Caki2 (cell line): ENCODE data around the gene CD9. TPM values are rescaled to one million over a fixed set of nuclear protein-coding genes. Genes with fewer than 3 reads are reported as not detected.

Source experiments
- DNase-seq: peaks from one replicate; pipeline ENCODE4 v3.0.0-alpha.2; 2015; ENCODE audit warnings: low read depth
- in situ Hi-C: cut with HindIII; loops from 2 replicates; pipeline ENCODE4 v1.10.0; 2016; ENCODE audit warnings: low sequenced_read_pairs, low pct_unique_long_range_greater_than_20kb, mixed read lengths
- total RNA-seq: library from RNA; depleted of rRNA; stranded (reverse); fragments of >200 nt; shearing (Covaris generic); gene quantifications from 2 replicates; pipeline ENCODE4 v1.2.3, GENCODE V29; 2014; ENCODE audit warnings: low replicate concordance; rRNA removed

The CD9 gene
- total RNA-seq, 1 experiment from 2014 or later, result 64.2 TPM

DNA sequence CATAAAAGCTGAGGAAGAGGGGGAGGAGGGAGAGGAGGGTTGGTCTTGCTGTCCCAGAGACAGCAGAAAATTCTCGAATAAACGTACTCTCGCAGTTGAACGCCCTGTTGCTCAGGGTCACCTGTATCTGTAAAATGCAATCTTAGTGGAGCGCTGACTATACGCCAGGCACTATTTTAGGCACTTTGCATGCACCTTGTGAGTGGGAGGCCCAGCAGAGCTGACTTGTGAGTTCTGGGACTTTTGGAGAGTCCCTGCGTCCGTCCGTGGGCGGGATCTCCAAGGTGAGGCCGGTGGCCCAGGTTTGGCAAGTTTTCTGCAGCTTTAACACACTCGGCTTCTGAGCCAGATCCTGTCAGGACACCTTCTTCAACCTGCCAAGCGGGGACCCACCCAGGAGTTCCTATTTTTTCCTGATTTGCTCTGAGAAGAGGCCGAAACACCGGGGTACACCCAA, 77.8 kb downstream of the CD9 start:
- in situ Hi-C loops, result no loop called here
- DNase-seq, result no peak

DNA sequence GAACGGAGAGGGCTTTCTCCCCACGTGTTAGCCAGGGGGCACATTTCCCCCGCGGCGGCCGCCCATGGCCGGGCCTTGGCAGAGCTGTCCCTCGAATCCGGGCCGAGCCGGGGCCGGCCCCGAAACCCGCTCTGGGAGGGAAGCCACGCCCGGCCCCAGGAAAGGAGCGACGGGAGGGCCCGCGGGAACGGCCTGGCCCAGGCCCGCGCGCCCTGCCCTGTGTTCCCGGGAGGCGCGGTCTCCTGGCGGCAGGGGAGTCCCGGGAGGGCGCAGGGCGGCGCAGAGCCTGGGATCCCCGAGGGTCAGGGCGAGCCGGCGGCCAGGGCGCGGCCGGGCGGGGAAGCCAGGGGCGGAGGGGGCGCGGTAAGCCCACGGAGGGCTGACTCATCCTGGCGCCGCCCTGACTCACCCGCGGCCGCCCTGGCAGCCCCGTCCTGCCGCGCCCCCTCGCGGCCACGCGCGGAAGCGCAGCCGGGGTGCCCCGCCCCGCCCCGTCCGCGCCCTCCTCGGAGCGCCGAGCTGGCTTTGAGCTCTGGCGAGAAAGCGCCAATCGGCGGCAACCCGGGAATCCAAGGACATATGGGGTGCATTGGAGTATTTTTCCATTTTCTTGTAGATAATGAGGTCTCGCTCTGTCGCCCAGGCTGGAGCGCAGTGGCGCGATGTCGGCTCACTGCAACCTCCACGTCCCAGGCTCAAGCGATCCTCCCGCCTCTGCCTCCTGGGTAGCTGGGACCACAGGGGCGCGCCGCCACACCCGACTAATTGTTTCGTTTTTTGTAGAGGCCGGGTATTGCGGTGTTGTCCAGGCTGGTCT, 78.4 kb downstream of the CD9 start:
- peak; percentile 85 for DNase-seq
- in situ Hi-C loops, result no loop called here

DNA sequence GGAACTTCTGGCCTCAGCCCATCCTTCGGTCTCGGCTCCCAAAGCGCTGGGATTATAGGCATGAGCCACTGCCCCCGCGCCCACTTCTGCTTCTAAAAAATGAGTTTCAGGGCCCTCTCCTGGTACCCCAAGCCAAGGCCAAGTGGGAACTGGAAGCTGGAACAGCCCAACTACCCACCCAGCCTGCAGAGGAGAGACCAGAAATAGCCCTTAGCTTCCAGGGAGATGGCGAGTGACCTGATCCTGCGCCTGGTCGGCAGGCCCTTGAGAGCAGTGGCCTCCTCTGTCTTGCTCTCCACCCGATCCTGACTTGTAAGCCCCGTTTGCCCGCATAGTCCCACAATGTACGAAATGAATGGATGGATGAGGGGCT, 79.0 kb downstream of the CD9 start:
- in situ Hi-C loops, result no loop called here

DNA sequence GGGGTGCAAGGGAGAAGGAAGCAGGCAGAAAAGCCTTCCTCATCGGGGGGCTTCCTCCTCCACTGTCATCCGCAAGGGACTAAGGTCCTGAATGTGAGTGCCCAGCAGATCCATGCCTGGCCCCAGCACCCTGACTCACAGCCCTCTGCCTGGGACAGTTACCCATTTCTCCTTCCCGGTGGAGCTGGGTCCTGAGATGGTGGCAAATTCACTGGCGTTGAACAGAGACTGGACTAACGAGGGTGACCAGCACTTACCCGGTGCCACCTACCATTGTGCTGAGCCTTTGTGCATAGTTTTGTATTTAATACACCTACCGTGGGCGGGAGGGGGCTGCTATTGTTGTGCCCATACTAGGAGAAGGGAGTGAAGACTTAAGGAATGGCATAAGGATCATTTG, 79.4 kb downstream of the CD9 start:
- in situ Hi-C loops, result no loop called here
- no peak for DNase-seq

More for the DNA sequence above, 79.0 kb downstream of the CD9 start:
- DNase-seq, result no peak

DNA sequence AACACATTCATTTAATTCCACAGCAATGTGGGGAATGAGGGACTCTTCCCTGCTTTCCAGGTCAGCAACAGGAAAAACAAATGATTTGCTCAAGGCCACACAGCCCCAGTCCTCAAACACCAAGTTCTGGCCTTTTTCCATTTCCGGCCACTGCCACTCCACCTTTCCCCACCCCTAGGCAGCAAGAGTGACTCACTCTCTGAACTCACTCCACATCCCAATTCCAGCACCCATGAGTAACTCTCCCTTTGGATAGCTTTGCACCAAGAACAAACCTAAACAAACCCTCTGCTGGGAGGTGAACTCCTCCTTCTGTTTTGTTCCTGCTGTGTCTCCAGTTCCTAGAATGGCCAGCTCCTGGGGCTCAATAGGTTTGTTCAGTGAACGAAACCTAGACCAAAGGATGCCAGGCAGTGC, 79.9 kb downstream of the CD9 start:
- in situ Hi-C loops, result no loop called here
- DNase-seq, result peak; percentile 78

DNA sequence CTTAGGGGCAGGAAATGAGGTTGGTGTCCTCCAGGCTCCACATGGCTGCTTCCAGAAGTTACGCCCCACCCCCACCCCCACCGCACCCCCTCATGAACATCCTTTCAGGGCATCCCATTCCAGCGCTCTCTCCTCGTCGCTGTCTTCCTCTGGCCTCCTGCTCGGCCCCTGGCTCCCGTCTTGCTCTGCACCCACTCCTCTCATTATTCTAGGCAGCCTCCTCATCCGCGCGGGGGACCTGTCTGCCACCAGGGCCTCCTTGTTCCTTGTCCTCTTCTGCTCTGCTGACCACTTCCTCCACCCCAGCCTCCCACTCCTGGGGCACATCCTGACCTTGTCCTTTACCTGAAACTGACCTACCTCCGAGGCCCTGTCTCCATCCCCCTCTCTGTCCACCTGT, 80.5 kb downstream of the CD9 start:
- no peak for DNase-seq
- in situ Hi-C loops, result no loop called here

DNA sequence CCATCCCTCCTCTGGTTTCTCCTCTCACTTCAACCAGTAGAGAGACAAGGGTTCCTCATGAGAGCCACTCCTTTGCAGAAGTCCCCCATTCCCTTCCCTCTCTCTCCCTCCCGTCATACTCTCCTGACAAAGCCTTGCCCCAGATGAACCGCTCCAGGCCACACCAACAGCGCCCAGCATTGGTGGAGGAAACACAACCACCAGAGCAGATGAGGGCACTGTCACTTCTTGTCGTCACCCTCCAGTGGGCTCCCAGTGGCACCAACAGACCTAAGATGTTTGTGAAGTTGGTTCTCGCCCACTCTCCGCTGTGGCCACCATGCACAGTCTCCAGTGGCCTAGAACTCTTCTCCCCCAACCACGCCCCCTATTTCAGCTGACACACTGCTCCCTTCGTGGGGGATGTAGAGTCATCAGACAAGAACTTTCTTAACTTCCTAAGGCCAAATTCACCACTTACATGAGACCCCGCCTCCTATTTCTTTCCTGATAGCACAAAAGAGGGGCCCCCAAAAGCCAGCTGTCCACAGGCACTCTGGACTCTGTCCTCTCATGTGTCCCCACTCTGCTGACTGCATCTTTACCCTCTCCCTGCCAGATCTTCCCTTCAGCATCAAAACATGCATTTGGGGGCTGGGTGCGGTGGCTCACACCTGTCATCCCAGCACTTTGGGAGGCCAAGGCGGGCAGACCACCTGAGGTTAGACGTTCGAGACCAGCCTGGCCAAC, 81.0 kb downstream of the CD9 start:
- no peak for DNase-seq
- in situ Hi-C loops, result no loop called here

DNA sequence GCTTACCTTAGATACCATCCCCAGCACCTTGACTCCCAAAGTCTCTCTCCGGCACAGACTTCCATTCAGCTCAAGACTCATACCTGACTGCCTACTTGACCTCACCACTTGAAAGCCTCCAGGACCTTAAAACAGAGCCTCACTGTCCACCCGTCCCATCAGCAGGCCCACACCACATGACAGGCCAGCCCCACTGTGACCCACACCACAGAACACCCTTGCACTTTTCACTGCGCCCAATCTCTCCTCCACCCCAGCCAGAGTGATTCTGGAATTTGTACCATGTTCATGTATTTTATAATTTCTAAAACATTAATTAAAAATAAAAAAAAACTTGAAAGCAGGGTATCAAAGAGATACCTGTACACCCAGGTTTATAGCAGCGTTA, 82.2 kb downstream of the CD9 start:
- in situ Hi-C loops, result no loop called here
- no peak for DNase-seq

DNA sequence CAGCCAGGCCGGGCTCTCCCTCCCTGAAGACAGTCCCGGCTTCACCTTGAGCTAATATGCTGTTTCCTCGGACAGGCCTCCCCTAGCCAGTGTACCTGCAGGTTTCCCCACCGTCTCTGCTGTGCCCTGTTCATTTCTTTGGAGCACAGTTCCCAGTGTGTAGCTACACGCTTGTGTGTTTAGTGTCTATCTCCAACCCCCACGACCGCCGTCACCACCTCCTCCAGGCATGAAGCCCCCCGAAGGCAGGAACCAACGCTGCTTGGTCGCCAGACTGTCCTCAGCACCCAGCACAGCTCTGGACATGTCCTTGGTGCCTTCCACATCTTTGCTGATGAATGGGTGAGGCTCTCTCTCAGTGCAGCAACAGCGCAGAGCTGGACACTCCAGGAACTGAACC, 84.1 kb downstream of the CD9 start:
- in situ Hi-C loops, result no loop called here
- DNase-seq, result no peak

DNA sequence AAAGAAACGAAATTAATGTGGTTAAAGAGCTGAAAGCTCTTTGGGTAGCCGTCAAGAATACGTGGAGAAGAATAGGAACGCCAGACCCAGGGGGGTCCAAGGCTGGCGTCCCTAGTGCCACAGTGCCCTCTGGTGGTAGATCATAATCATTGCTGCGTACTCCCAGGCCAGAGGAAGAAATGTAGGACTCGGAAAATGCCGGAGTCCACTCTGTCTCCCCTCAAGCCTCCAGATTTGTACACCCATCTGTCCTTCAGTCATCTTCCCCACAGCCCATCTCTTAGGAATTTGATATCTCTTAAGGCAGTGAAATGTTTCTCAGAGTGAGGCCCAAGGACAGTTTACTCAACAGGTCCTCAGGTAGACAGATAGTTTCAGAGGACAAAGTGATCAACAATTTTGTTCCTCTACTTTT, 84.9 kb downstream of the CD9 start:
- DNase-seq, result peak; percentile 60
- in situ Hi-C loops, result no loop called here

DNA sequence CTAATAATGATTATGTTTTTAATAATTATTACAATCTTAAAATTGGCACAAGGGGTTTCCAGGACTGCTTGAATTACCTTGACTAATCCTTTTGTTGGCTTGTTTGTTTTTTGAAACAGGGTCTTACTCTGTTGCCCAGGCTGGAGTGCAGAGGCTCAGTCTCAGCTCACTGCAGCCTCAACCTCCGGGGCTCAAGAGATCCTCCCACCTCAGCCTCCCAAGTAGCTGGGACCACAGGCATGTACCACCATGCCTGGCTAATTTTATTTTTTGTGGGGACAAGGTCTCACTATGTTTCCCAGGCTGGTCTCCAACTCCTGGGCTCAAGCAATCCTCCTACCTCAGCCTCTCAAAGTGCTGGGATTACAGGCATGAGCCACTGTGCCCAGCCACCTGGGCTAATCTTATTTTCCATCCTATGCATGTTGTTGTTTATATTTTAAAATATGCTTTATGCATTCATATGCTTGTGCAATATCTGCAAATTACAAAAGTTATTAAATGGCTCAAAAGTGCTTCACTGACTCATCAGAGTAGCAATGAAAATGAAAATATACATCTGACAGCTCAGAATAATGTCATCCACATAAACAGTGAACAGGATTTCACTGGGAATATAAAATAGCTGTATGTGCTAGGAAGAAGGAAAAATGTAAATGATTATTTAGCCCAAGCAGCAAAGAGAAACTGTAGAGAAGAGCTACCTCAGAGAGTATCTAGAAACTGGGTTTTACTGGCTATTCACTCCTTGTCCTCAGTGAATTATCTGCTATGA, 85.5 kb downstream of the CD9 start:
- in situ Hi-C loops, result no loop called here
- no peak for DNase-seq

Other genes with a start within 250 kb of the CD9 start
- 0.07 TPM in 1 of 2 replicates, not detected in the other for gene VWF, start 75.7 kb upstream of the CD9 start, total RNA-seq
- 1.0 and 2.0 TPM in 2 replicates for gene PLEKHG6, start 110.3 kb downstream of the CD9 start, total RNA-seq
- 121 and 171 TPM in 2 replicates for gene TNFRSF1A, start 141.7 kb downstream of the CD9 start, total RNA-seq
- 0.12 and 5.7 TPM in 2 replicates for gene SCNN1A, start 175.2 kb downstream of the CD9 start, total RNA-seq
- gene LTBR, start 183.8 kb downstream of the CD9 start, total RNA-seq, result 102 and 136 TPM in 2 replicates
- not detected in 2 replicates for gene CD27, start 244.6 kb downstream of the CD9 start, total RNA-seq